Esophagus (tissue), 2 donors: ENCODE results near the gene RPL38. TPM values are rescaled to one million over a fixed set of nuclear protein-coding genes. Genes with fewer than 3 reads are reported as not detected.
"Not testable (repeated sequence)": the region's sequence is repeated elsewhere in the genome, so short reads cannot be mapped to it uniquely, and the experiment has no call there.

Source experiments
- H3K27ac ChIP-seq, 2 donors: one replicate each; pipeline ENCODE4 v1.5.1; 2013; ENCODE audit warnings: low read depth in 2 of 2, mild to moderate bottlenecking in 2 of 2, inconsistent platforms in 1 of 2, low read length in 1 of 2, moderate library complexity in 1 of 2
- H3K27me3 ChIP-seq, 2 donors: one replicate each; pipeline ENCODE4 v1.6.1; 2013; ENCODE audit warnings: low read length in 2 of 2, control low read depth in 1 of 2, mild to moderate bottlenecking in 1 of 2; ENCODE audit not compliant: insufficient read depth in 2 of 2, control insufficient read depth in 1 of 2
- H3K36me3 ChIP-seq, 2 donors: one replicate each; pipeline ENCODE4 v1.6.1; 2013; ENCODE audit warnings: low read length in 1 of 2; ENCODE audit not compliant: control insufficient read depth in 2 of 2, insufficient read depth in 2 of 2
- H3K4me1 ChIP-seq, 2 donors: one replicate each; pipeline ENCODE4 v1.6.1; 2013; ENCODE audit warnings: low read length in 1 of 2; ENCODE audit not compliant: control insufficient read depth in 2 of 2, insufficient read depth in 2 of 2
- H3K4me3 ChIP-seq, 2 donors: one replicate each; pipeline ENCODE4 v1.5.1; 2013; ENCODE audit warnings: low read length in 2 of 2, mild to moderate bottlenecking in 2 of 2, low read depth in 1 of 2, moderate library complexity in 1 of 2
- H3K9me3 ChIP-seq, 2 donors: one replicate each; pipeline ENCODE4 v1.6.1; 2013; ENCODE audit warnings: mild to moderate bottlenecking in 2 of 2, low read depth in 1 of 2, low read length in 1 of 2, moderate library complexity in 1 of 2; ENCODE audit not compliant: control insufficient read depth in 2 of 2, insufficient read depth in 1 of 2
- WGBS, 2 donors: extraction: QIAGEN DNeasy Blood & Tissue Kit; methylation state at CpG; one replicate each; pipeline ENCODE4 v1.1.7; 2013; 5-methylcytosine and 5-hydroxymethylcytosine counted together
- polyA plus RNA-seq, 2 donors: library from polyadenylated mRNA; stranded (reverse); fragments of 200-250 nt; gene quantifications; one replicate each; pipeline ENCODE4 v1.2.3, GENCODE V29; 2013
- donor health status: healthy with polysubstance abuse.
- donor health status: Bipolar disorder and iron deficiency.

The RPL38 gene
- polyA plus RNA-seq, 2 donors: 1,223 to 1,349 TPM

GRCh38 chr17:74182041-74182723, 21.3 kb upstream of the RPL38 start:
- Histone ChIP-seq H3K4me1 (no peaks in the 10 kb centered on the region), H3K4me3 (no peak overlapping the region), H3K27ac (no peak overlapping the region), H3K9me3 (peaks cover 0 to 1% of the 10 kb centered on the region in 2 donors), H3K36me3 (no peaks in the 10 kb centered on the region), H3K27me3 (no peaks in the 10 kb centered on the region)
- WGBS, 2 donors: 70 to 79% methylated on average over 17 of the region's 17 CpGs

GRCh38 chr17:74183411-74183810, 20.1 kb upstream of the RPL38 start:
- H3K4me3 ChIP-seq: no peak overlapping the region
- no peaks in the 10 kb centered on the region for H3K27me3 ChIP-seq
- 74 to 79% methylated on average over 9 of the region's 9 CpGs for WGBS, 2 donors
- H3K4me1 ChIP-seq: no peaks in the 10 kb centered on the region
- H3K36me3 ChIP-seq: no peaks in the 10 kb centered on the region
- peaks cover 0 to 1% of the 10 kb centered on the region in 2 donors for H3K9me3 ChIP-seq
- no peak overlapping the region for H3K27ac ChIP-seq

GRCh38 chr17:74185571-74186185, 17.8 kb upstream of the RPL38 start:
- 60 to 69% methylated on average over 9 of the region's 9 CpGs for WGBS, 2 donors
- H3K27me3 ChIP-seq: no peaks in the 10 kb centered on the region

GRCh38 chr17:74186498-74186897, 17.0 kb upstream of the RPL38 start:
- H3K36me3 ChIP-seq: no peaks in the 10 kb centered on the region
- 89 to 90% methylated on average over 20 of the region's 20 CpGs for WGBS, 2 donors

More at GRCh38 chr17:74185571-74186185, 17.8 kb upstream of the RPL38 start:
- H3K27ac ChIP-seq: no peak overlapping the region
- H3K36me3 ChIP-seq: no peaks in the 10 kb centered on the region
- no peak overlapping the region for H3K4me3 ChIP-seq
- no peaks in the 10 kb centered on the region for H3K4me1 ChIP-seq
- peaks cover 0 to 1% of the 10 kb centered on the region in 2 donors for H3K9me3 ChIP-seq

GRCh38 chr17:74187761-74188160, 15.7 kb upstream of the RPL38 start:
- no peaks in the 10 kb centered on the region for H3K27me3 ChIP-seq
- peaks cover 0 to 1% of the 10 kb centered on the region in 2 donors for H3K9me3 ChIP-seq
- WGBS, 2 donors: 55 to 58% methylated on average over 11 of the region's 11 CpGs
- no peak overlapping the region for H3K27ac ChIP-seq
- no peaks in the 10 kb centered on the region for H3K4me1 ChIP-seq
- H3K4me3 ChIP-seq: no peak overlapping the region
- H3K36me3 ChIP-seq: no peaks in the 10 kb centered on the region

More at GRCh38 chr17:74186498-74186897, 17.0 kb upstream of the RPL38 start:
- Histone ChIP-seq H3K4me3 (no peak overlapping the region), H3K27ac (no peak overlapping the region), H3K27me3 (no peaks in the 10 kb centered on the region), H3K9me3 (peaks cover 0 to 1% of the 10 kb centered on the region in 2 donors), H3K4me1 (no peaks in the 10 kb centered on the region)

- not testable (repeated sequence) for H3K9me3 ChIP-seq, H3K4me3 ChIP-seq, H3K36me3 ChIP-seq, H3K27ac ChIP-seq, H3K27me3 ChIP-seq, H3K4me1 ChIP-seq
- WGBS, 2 donors: 85 to 89% methylated on average over 4 of the region's 4 CpGs
These were observed 14.8 kb upstream of the RPL38 start for GRCh38 chr17:74188687-74189086.

GRCh38 chr17:74190154-74190553, 13.3 kb upstream of the RPL38 start:
- 49 to 54% methylated on average over 2 of the region's 2 CpGs for WGBS, 2 donors
- Histone ChIP-seq H3K27me3 (no peaks in the 10 kb centered on the region), H3K9me3 (peaks cover 0 to 1% of the 10 kb centered on the region in 2 donors), H3K4me1 (peaks cover 3% of the 10 kb centered on the region in 2 donors), H3K4me3 (no peak overlapping the region), H3K36me3 (no peaks in the 10 kb centered on the region), H3K27ac (no peak overlapping the region)

- Histone ChIP-seq H3K9me3 (peaks cover 0 to 1% of the 10 kb centered on the region in 2 donors), H3K27ac (no peak overlapping the region), H3K36me3 (no peaks in the 10 kb centered on the region), H3K4me1 (peaks cover 3% of the 10 kb centered on the region in 2 donors), H3K4me3 (no peak overlapping the region), H3K27me3 (no peaks in the 10 kb centered on the region)
- 58 to 61% methylated on average over 6 of the region's 6 CpGs for WGBS, 2 donors
These were observed 12.6 kb upstream of the RPL38 start for GRCh38 chr17:74190807-74191406.

- Histone ChIP-seq H3K27ac (peak overlapping the region; percentile 3 to 70), H3K4me3 (no peak overlapping the region), H3K36me3 (no peaks in the 10 kb centered on the region), H3K4me1 (peaks cover 3% of the 10 kb centered on the region in 2 donors), H3K27me3 (no peaks in the 10 kb centered on the region), H3K9me3 (no peaks in the 10 kb centered on the region)
- WGBS, 2 donors: 26 to 27% methylated on average over 12 of the region's 12 CpGs
These were observed 10.3 kb upstream of the RPL38 start for GRCh38 chr17:74192950-74193781.
